C4-2B (cell line): Measurements from ENCODE around the gene WDR48.

Experiments
- H3K27ac ChIP-seq: fragments of 450-650 bp; 2 replicates; pipeline ENCODE4 v1.5.1; 2017
- ZFX ChIP-seq: fragments of 450-650 bp; IDR thresholded peaks from 2 replicates; pipeline ENCODE4 v1.6.1; 2017
- TF ChIP-seq, protein P1 (sequence below): fragments of 450-650 bp; conservative IDR thresholded peaks from 2 replicates; pipeline ENCODE4 v1.5.1; 2017; ENCODE audit warnings: mild to moderate bottlenecking

WDR48 gene

DNA sequence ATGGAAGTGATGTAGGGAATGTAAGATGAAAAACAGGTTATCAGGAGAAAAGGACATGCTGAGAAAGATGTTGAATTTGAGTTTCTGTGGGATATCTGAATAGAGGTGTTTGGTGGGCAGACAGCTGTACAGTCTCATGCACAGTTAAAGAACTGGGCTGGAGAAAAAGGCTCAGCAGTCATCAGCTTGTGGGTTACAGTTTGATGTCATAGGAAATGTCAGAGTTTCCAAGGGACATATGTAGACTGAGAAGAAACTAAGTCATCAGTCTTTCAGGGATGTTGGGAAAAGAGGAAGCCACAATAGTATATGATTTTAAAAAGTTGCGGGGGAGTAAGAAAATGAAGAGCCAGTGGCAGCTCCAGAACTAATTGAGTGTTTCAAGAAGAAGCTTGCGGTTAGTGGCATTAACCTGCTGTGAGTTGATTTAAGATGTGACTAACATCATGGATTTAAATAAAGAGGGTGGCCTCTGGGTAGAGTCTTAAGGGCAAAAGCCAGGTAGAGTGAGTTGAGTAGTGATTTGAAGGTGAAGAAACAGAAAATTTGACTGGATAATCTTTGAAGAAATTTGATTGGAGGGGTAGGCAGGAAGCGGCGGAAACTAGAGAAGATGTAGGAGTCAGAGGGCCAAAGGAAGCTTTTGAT is 31.0 kb downstream of the WDR48 start:
- no peak for TF ChIP-seq ZFX
- TF ChIP-seq, protein P1, sequence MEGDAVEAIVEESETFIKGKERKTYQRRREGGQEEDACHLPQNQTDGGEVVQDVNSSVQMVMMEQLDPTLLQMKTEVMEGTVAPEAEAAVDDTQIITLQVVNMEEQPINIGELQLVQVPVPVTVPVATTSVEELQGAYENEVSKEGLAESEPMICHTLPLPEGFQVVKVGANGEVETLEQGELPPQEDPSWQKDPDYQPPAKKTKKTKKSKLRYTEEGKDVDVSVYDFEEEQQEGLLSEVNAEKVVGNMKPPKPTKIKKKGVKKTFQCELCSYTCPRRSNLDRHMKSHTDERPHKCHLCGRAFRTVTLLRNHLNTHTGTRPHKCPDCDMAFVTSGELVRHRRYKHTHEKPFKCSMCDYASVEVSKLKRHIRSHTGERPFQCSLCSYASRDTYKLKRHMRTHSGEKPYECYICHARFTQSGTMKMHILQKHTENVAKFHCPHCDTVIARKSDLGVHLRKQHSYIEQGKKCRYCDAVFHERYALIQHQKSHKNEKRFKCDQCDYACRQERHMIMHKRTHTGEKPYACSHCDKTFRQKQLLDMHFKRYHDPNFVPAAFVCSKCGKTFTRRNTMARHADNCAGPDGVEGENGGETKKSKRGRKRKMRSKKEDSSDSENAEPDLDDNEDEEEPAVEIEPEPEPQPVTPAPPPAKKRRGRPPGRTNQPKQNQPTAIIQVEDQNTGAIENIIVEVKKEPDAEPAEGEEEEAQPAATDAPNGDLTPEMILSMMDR = no peak
- no peak overlapping the region for H3K27ac ChIP-seq

DNA sequence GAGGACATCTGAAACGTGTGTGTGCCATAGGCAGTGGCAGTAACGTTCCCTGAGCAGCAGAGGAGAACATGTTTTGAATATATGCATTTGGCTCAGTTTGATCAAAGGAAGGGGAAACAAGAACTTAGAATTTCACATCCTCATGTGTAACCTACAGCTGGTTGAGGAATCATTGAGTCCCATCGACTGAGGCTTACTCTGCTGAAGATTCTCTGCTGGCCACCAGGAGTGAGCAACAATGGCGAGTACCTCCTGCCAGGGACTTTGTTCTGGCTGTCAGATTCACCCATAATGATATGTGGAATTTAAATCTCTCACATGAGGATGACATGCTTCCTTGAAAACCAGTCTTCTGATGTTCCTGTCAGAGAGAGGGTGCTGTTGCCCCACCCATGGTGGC is 34.3 kb downstream of the WDR48 start:
- TF ChIP-seq, protein P1 = no peak
- TF ChIP-seq ZFX = no peak
- H3K27ac ChIP-seq = no peak overlapping the region

DNA sequence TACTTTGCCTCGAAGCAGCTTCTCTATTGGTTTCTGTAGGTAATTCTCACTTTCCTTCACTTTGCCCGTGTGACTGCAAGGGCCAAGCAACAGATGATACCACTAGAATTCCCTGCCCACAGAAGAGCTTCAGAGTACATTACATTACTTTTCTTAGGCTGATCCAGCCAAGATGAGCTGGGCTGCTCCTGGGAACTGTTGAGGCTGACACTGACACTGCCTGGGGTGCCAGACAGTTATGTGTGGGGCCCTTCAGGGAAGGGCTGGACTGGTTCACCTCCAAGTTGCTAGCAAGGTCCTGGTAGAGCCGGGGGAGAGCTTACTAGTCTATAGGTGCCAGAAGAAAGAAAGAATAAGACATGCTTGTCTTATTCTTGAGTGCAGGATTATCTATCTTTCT is 36.6 kb downstream of the WDR48 start:
- H3K27ac ChIP-seq = no peak overlapping the region
- TF ChIP-seq ZFX = no peak
- TF ChIP-seq, protein P1 = no peak

DNA sequence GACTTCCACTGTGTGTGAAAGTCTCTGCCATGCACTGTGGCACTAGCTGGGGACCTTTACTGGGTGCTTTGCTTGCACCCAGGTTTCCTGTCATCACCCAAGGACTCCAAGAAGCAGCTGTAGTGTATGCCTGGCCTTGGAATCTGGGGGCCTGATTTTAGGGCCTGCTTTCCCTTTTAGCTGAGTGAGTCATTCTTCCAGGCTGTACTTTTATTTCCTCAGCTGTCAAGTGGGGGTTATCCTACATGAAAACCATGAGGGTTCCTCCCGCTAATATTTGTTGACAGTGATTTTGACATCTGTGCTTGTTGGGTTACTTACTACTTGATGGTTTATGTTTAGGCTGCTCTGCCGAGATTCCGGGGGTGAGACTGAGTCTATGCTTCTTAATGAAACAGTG is 37.1 kb downstream of the WDR48 start:
- TF ChIP-seq, protein P1 = no peak
- no peak for TF ChIP-seq ZFX
- H3K27ac ChIP-seq = no peak overlapping the region

DNA sequence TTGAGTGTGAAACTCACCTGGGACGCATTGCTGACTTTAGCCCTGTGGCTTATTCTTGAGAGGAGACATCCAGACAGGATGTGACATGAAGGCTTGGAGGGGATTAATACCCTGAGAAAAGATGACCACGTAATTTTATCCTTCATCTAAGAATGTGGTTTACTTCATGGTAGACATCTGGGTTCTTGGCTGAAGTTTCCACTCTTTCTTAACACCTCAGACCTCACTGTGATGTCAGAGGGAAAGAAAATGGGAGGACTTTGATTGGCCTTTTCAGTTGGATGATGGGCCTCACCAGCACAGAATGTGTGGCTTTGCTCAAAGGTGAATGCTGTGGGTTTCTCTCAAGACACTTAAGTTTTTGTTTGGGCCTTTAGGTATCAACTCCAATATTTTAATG is 39.1 kb downstream of the WDR48 start:
- no peak overlapping the region for H3K27ac ChIP-seq
- TF ChIP-seq, protein P1 = no peak
- TF ChIP-seq ZFX = no peak

DNA sequence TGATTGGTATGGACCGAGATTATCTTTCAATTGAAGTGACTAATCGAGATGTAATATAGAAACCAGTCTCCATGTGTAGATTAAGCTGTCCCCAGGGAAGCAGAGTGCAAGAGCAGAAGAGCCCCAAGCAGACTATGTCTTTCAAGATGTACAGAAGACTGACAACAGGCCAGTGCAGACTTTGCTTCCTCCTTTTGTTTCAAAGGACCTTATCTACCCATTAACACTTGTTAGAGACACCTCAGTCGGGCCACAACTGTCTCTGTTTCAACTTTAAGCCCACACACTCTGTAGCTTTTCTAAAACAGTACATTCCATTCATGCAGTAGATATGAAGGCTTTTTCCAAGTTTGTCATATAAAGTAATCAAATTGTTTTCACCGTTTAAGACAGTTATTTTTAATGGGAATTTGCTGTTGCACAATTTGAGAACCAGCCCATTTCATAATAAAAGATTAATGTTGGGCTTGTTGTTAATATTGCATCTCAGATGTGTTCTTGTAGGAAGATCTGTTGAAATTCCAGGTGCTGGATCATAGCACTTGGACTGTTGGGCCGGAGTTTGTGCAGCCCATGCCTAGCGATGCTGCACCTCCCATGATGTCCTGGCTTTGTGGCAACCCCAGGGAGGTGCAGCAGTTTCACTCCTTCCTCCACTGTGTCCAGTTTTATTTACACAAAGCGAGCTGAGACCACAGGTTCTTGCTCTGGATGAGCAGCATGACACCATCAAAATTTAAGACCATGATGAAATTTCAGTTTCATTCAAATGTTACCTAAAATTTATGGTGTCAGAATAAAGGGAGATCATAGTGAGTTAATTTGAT is 43.2 kb downstream of the WDR48 start:
- no peak overlapping the region for H3K27ac ChIP-seq
- TF ChIP-seq, protein P1 = no peak

DNA sequence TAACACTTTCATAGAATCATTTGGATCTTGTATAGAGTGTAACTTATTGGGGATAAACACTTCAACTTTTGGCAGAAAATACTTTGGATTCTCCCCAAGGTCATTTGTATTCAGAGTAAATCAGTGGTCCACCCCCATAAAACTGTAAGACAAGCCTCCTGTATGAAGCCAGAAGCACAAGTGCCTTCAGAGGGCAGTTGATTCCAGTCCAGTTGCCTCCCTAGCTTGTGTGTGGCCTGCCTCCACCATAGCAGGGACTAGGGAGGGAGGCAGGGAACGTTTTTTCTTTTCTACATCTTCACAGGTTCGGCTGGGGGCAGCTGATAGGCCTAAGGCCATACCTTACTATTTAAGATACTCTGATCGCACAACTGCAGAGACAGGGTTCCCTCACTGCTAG is 44.0 kb downstream of the WDR48 start:
- H3K27ac ChIP-seq = no peak overlapping the region
- TF ChIP-seq, protein P1 = no peak
- no peak for TF ChIP-seq ZFX
